GM12878 (cell line): ENCODE data around the gene RANBP9. TPM values are rescaled to one million over a fixed set of nuclear protein-coding genes. Genes with fewer than 3 reads are reported as not detected.
A peak's percentile ranks its signal among the peaks of the same experiment; 100 is the strongest.

Experiments used
- BACH1 ChIP-seq: fragments of 450-650 bp; IDR thresholded peaks from 2 replicates; pipeline ENCODE4 v1.6.1; 2017; ENCODE audit warnings: mild to moderate bottlenecking, borderline replicate concordance
- FOXK2 ChIP-seq: fragments of 450-650 bp; IDR thresholded peaks from 2 replicates; pipeline ENCODE4 v1.6.1; 2017; ENCODE audit warnings: mild to moderate bottlenecking, moderate library complexity
- HDGF ChIP-seq: fragments of 450-650 bp; IDR thresholded peaks from 2 replicates; pipeline ENCODE4 v1.6.1; 2016; ENCODE audit warnings: antibody characterized with exemption
- MYC ChIP-seq: IDR thresholded peaks from 2 replicates; pipeline ENCODE4 v1.6.1; 2011; ENCODE audit warnings: mild to moderate bottlenecking, low read length, moderate library complexity, inconsistent platforms; ENCODE audit not compliant: insufficient read depth, insufficient replicate concordance, insufficient read length, severe bottlenecking
- RFX5 ChIP-seq: IDR thresholded peaks from 2 replicates; pipeline ENCODE4 v1.6.1; 2011; ENCODE audit warnings: low read depth, low read length, improper control_type of control experiment
- RUNX3 ChIP-seq: IDR thresholded peaks from 2 replicates; pipeline ENCODE4 v1.6.1; 2012; ENCODE audit warnings: low read length, inconsistent platforms
- SP1 ChIP-seq: IDR thresholded peaks from one replicate; pipeline ENCODE4 v1.6.1; 2011; ENCODE audit warnings: low read depth, low read length
- SREBF2 ChIP-seq: IDR thresholded peaks from 2 replicates; pipeline ENCODE4 v1.6.1; 2012; ENCODE audit warnings: mild to moderate bottlenecking, low read length
- ZNF274 ChIP-seq: IDR thresholded peaks from one replicate; pipeline ENCODE4 v1.8.0; 2011; ENCODE audit not compliant: insufficient read length, insufficient read depth
- polyA plus RNA-seq, 11 experiments: library from polyadenylated mRNA; depleted of rRNA in 4 of 11; unstranded in 6 of 11; stranded (reverse) in 5 of 11; fragments of >200 nt; fragmentation: Nextera tagmentation in 4 of 11; fragmentation: Illumina TruSeq in 1 of 11; extraction: Ambion mirVana in 4 of 11; extraction: Trizol in 1 of 11; gene quantifications; 1 replicate in 1 of 11; 2 replicates in 10 of 11; pipeline versions ENCODE4 v1.2.1 to v1.2.3, GENCODE V29; 2011 to 2016; ENCODE audit warnings: inconsistent platforms in 2 of 11, missing spikeins in 2 of 11, low read depth in 1 of 11
- total RNA-seq, 4 experiments: library from RNA; depleted of rRNA in 3 of 4; stranded (reverse); fragments of >200 nt in 3 of 4; fragmentation: Illumina TruSeq in 1 of 4; extraction: Trizol in 1 of 4; gene quantifications; 2 replicates each; pipeline versions ENCODE4 v1.2.1 to v1.2.3, GENCODE V29; 2013 to 2021
- TF ChIP-seq, protein P1 (sequence below): IDR thresholded peaks from 2 replicates; pipeline ENCODE4 v1.6.1; 2011; ENCODE audit warnings: low read depth, low read length, improper control_type of control experiment, borderline replicate concordance
- TF ChIP-seq, protein P2 (sequence below): fragments of 450-650 bp; conservative IDR thresholded peaks from 2 replicates; pipeline ENCODE4 v1.6.1; 2017; ENCODE audit warnings: mild to moderate bottlenecking, moderate library complexity
- TF ChIP-seq, protein P3 (sequence below): fragments of 450-650 bp; IDR thresholded peaks from 2 replicates; pipeline ENCODE4 v1.6.1; 2017; ENCODE audit warnings: mild to moderate bottlenecking, low read depth, inconsistent platforms; ENCODE audit not compliant: poor library complexity, severe bottlenecking
- TF ChIP-seq, protein P4 (sequence below): IDR thresholded peaks from 2 replicates; pipeline ENCODE4 v1.6.1; 2012; ENCODE audit warnings: low read depth, low read length, improper control_type of control experiment
- TF ChIP-seq, protein P5 (sequence below): IDR thresholded peaks from 2 replicates; pipeline ENCODE4 v1.6.1; 2011; ENCODE audit warnings: borderline replicate concordance, low read depth, mild to moderate bottlenecking, moderate library complexity, low read length; ENCODE audit not compliant: insufficient read depth, poor library complexity, severe bottlenecking
- TF ChIP-seq, protein P6 (sequence below): IDR thresholded peaks from 2 replicates; pipeline ENCODE4 v1.6.1; 2012; ENCODE audit warnings: mild to moderate bottlenecking, low read depth, low read length

RANBP9 gene
- total and polyA plus RNA-seq, 10 of the 15 experiments (the other 5 are each of a cell fraction or from before 2014, with no cell fraction given): 3.7 to 43.1 (median 16.2) TPM

DNA sequence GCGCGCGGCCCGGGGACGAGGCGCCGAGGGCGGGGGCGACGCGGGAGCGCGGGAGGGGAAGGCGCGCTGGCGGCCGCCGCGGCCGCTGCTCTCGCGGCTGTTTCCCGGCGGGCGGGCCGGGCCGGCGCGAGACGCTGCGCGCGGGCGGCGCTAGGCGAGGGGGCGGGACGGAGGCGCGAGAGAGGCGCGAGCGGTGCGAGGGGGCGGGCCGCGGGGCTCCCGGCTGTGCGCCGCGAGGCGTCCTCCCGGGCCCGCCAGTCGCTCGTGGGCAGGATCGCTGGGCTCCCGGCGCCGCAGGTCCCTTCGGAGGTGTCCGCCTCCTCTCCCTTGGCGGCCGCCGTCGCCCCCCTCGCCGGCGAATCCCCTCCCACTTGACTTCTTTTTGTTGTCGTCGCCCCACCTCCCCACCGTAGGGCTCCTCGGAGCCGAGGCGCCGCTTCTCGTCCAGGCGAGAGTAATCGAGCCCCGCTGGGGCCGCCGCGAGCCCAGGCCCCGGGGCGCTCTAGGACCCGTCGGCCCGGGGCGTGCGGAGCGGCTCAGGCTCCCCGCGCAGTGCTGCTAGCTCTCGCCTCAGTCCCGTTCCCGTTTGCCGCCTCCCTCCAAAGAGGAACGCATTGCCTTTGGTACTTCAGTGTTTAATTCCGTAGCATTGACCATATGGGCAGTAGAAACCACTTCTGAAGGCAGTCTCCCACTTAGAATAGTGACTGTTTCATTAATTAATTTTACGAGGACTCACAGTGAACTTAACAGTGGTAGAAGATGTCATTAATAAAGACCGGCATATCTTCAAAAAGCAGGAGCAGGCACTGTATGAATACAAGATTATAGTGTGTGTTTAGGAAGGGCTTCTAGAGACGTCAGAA, at the start of gene RANBP9 (continued):
- TF ChIP-seq, protein P1, sequence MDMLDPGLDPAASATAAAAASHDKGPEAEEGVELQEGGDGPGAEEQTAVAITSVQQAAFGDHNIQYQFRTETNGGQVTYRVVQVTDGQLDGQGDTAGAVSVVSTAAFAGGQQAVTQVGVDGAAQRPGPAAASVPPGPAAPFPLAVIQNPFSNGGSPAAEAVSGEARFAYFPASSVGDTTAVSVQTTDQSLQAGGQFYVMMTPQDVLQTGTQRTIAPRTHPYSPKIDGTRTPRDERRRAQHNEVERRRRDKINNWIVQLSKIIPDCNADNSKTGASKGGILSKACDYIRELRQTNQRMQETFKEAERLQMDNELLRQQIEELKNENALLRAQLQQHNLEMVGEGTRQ: no peak
- TF ChIP-seq, protein P2, sequence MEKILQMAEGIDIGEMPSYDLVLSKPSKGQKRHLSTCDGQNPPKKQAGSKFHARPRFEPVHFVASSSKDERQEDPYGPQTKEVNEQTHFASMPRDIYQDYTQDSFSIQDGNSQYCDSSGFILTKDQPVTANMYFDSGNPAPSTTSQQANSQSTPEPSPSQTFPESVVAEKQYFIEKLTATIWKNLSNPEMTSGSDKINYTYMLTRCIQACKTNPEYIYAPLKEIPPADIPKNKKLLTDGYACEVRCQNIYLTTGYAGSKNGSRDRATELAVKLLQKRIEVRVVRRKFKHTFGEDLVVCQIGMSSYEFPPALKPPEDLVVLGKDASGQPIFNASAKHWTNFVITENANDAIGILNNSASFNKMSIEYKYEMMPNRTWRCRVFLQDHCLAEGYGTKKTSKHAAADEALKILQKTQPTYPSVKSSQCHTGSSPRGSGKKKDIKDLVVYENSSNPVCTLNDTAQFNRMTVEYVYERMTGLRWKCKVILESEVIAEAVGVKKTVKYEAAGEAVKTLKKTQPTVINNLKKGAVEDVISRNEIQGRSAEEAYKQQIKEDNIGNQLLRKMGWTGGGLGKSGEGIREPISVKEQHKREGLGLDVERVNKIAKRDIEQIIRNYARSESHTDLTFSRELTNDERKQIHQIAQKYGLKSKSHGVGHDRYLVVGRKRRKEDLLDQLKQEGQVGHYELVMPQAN: peak; percentile 53
- peak; percentile 47 for TF ChIP-seq RUNX3
- TF ChIP-seq, protein P3, sequence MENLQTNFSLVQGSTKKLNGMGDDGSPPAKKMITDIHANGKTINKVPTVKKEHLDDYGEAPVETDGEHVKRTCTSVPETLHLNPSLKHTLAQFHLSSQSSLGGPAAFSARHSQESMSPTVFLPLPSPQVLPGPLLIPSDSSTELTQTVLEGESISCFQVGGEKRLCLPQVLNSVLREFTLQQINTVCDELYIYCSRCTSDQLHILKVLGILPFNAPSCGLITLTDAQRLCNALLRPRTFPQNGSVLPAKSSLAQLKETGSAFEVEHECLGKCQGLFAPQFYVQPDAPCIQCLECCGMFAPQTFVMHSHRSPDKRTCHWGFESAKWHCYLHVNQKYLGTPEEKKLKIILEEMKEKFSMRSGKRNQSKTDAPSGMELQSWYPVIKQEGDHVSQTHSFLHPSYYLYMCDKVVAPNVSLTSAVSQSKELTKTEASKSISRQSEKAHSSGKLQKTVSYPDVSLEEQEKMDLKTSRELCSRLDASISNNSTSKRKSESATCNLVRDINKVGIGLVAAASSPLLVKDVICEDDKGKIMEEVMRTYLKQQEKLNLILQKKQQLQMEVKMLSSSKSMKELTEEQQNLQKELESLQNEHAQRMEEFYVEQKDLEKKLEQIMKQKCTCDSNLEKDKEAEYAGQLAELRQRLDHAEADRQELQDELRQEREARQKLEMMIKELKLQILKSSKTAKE: peak; percentile 40
- no peak for TF ChIP-seq ZNF274
- TF ChIP-seq, protein P4, sequence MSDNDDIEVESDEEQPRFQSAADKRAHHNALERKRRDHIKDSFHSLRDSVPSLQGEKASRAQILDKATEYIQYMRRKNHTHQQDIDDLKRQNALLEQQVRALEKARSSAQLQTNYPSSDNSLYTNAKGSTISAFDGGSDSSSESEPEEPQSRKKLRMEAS: peak; percentile 37; the same call in 1 of the 2 replicates
- peak; percentile 59 for TF ChIP-seq SP1
- no peak for TF ChIP-seq SREBF2
- TF ChIP-seq HDGF: no peak
- no peak for TF ChIP-seq RFX5
- TF ChIP-seq, protein P5, sequence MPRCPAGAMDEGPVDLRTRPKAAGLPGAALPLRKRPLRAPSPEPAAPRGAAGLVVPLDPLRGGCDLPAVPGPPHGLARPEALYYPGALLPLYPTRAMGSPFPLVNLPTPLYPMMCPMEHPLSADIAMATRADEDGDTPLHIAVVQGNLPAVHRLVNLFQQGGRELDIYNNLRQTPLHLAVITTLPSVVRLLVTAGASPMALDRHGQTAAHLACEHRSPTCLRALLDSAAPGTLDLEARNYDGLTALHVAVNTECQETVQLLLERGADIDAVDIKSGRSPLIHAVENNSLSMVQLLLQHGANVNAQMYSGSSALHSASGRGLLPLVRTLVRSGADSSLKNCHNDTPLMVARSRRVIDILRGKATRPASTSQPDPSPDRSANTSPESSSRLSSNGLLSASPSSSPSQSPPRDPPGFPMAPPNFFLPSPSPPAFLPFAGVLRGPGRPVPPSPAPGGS: no peak
- TF ChIP-seq, protein P6, sequence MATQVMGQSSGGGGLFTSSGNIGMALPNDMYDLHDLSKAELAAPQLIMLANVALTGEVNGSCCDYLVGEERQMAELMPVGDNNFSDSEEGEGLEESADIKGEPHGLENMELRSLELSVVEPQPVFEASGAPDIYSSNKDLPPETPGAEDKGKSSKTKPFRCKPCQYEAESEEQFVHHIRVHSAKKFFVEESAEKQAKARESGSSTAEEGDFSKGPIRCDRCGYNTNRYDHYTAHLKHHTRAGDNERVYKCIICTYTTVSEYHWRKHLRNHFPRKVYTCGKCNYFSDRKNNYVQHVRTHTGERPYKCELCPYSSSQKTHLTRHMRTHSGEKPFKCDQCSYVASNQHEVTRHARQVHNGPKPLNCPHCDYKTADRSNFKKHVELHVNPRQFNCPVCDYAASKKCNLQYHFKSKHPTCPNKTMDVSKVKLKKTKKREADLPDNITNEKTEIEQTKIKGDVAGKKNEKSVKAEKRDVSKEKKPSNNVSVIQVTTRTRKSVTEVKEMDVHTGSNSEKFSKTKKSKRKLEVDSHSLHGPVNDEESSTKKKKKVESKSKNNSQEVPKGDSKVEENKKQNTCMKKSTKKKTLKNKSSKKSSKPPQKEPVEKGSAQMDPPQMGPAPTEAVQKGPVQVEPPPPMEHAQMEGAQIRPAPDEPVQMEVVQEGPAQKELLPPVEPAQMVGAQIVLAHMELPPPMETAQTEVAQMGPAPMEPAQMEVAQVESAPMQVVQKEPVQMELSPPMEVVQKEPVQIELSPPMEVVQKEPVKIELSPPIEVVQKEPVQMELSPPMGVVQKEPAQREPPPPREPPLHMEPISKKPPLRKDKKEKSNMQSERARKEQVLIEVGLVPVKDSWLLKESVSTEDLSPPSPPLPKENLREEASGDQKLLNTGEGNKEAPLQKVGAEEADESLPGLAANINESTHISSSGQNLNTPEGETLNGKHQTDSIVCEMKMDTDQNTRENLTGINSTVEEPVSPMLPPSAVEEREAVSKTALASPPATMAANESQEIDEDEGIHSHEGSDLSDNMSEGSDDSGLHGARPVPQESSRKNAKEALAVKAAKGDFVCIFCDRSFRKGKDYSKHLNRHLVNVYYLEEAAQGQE: no peak
- peak; percentile 22; the same call in 1 of the 2 replicates for TF ChIP-seq FOXK2
- peak; percentile 89 for TF ChIP-seq BACH1
- peak; percentile 50 for TF ChIP-seq MYC
